SU-DHL-6 (cell line): ENCODE data around the gene CDK13.

Experiments
- CTCF ChIP-seq: fragments of 200-600 bp; sonication (generic); IDR thresholded peaks from one replicate; pipeline ENCODE4 v1.5.1; 2017; ENCODE audit warnings: antibody characterized with exemption, mild to moderate bottlenecking, low read length, moderate library complexity; ENCODE audit not compliant: insufficient read depth, poor library complexity, severe bottlenecking
- EZH2phosphoT487 ChIP-seq: fragments of 200-600 bp; sonication (generic), shearing (Covaris generic); conservative IDR thresholded peaks from 2 replicates; pipeline ENCODE4 v1.6.1; 2018; ENCODE audit warnings: mild to moderate bottlenecking, antibody characterized with exemption, low read length, moderate library complexity, mixed read lengths

- no peak for TF ChIP-seq CTCF
- TF ChIP-seq EZH2phosphoT487, result no peak
These were observed 148.8 kb downstream of the CDK13 start for GRCh38 chr7:40098810-40099209.
